IMR-90 (cell line): ENCODE measurements around the gene PRR12. TPM values are rescaled to one million over a fixed set of nuclear protein-coding genes. Genes with fewer than 3 reads are reported as not detected.

Experiments
- ATAC-seq: fragments of 200-7000 bp; cut with Tn5 transposase; 2 replicates; pipeline ENCODE4 v1.9.1; 2020; ENCODE audit warnings: low read depth, mild to moderate bottlenecking, moderate library complexity
- BruUV-seq: library from RNA; stranded (reverse); fragments of 400-500 nt; replicated peaks from 2 replicates; lab custom pipeline; 2021; lab: Mats Ljungman, UMichigan
- CTCF ChIA-PET: fragments of 300-600 bp; formaldehyde crosslinking; extraction: SDS; loops from one replicate; lab custom pipeline; 2021; ENCODE audit warnings: antibody characterized with exemption; lab: Yijun Ruan, JAX
- POLR2A ChIA-PET: fragments of 300-600 bp; sonication (Branson Sonifier 250); formaldehyde crosslinking; loops from one replicate; lab custom pipeline; 2022; ENCODE audit warnings: antibody characterized with exemption; ENCODE audit not compliant: unreplicated experiment; lab: Charles Lee
- DNase-seq: peaks from one replicate; pipeline ENCODE4 v3.0.0; 2013
- H2AFZ ChIP-seq: replicated peaks from 2 replicates; pipeline ENCODE3; 2013; ENCODE audit warnings: low read length, mild to moderate bottlenecking; ENCODE audit not compliant: poor library complexity
- H2AK5ac ChIP-seq: 2 replicates; pipeline ENCODE4 v1.6.1; 2013; ENCODE audit warnings: low read depth, low read length, inconsistent platforms
- H2AK9ac ChIP-seq: replicated peaks from 2 replicates; pipeline ENCODE3; 2013; ENCODE audit warnings: mild to moderate bottlenecking, low read depth, low read length, moderate library complexity; ENCODE audit not compliant: poor library complexity
- H2BK120ac ChIP-seq: 2 replicates; pipeline ENCODE4 v1.6.1; 2013; ENCODE audit warnings: low read depth, low read length, inconsistent platforms
- H2BK15ac ChIP-seq: 3 replicates; pipeline ENCODE4 v1.6.1; 2013; ENCODE audit warnings: low read depth, low read length, inconsistent platforms
- H2BK20ac ChIP-seq: 2 replicates; pipeline ENCODE4 v1.6.1; 2013; ENCODE audit warnings: low read depth, mild to moderate bottlenecking, inconsistent platforms, low read length, moderate library complexity
- H2BK5ac ChIP-seq: 2 replicates; pipeline ENCODE4 v1.6.1; 2013; ENCODE audit warnings: mild to moderate bottlenecking, low read depth, low read length, inconsistent platforms; ENCODE audit not compliant: poor library complexity, severe bottlenecking
- H3K14ac ChIP-seq: replicated peaks from 2 replicates; pipeline ENCODE4 v1.6.1; 2013; ENCODE audit warnings: low read depth, low read length, inconsistent platforms
- H3K18ac ChIP-seq: 2 replicates; pipeline ENCODE4 v1.6.1; 2013; ENCODE audit warnings: low read depth, low read length, control low read depth
- H3K23ac ChIP-seq: 2 replicates; pipeline ENCODE4 v1.6.1; 2013; ENCODE audit warnings: low read depth, low read length, inconsistent platforms
- H3K27ac ChIP-seq: 2 replicates; pipeline ENCODE4 v1.5.1; 2013; ENCODE audit warnings: mild to moderate bottlenecking, control low read depth, low read length; ENCODE audit not compliant: insufficient read depth
- H3K27me3 ChIP-seq: 2 replicates; pipeline ENCODE4 v1.6.1; 2013; ENCODE audit warnings: low read length; ENCODE audit not compliant: control insufficient read depth, insufficient read depth
- H3K36me3 ChIP-seq: 2 replicates; pipeline ENCODE4 v1.6.1; 2013; ENCODE audit warnings: low read length, mixed read lengths; ENCODE audit not compliant: control insufficient read depth, insufficient read depth
- H3K4ac ChIP-seq: 2 replicates; pipeline ENCODE4 v1.6.1; 2013; ENCODE audit warnings: low read depth, low read length, inconsistent platforms
- H3K4me1 ChIP-seq: 2 replicates; pipeline ENCODE4 v1.6.1; 2013; ENCODE audit warnings: low read length, mixed read lengths; ENCODE audit not compliant: control insufficient read depth, insufficient read depth
- H3K4me2 ChIP-seq: 2 replicates; pipeline ENCODE4 v1.6.1; 2013; ENCODE audit warnings: low read depth, mild to moderate bottlenecking, control low read depth, low read length, moderate library complexity
- H3K4me3 ChIP-seq: 2 replicates; pipeline ENCODE4 v1.5.1; 2013; ENCODE audit warnings: low read depth, mild to moderate bottlenecking, control low read depth, low read length, moderate library complexity; ENCODE audit not compliant: insufficient read depth
- H3K56ac ChIP-seq: 2 replicates; pipeline ENCODE4 v1.6.1; 2013; ENCODE audit warnings: low read length, inconsistent platforms; ENCODE audit not compliant: insufficient read depth; ENCODE audit errors: extremely low read depth
- H3K79me1 ChIP-seq, 2 experiments: 2 replicates each; pipeline ENCODE4 v1.6.1; 2013; ENCODE audit warnings: low read length in 2 of 2, inconsistent platforms in 1 of 2, low read depth in 1 of 2
- H3K9ac ChIP-seq: 2 replicates; pipeline ENCODE4 v1.6.1; 2013; ENCODE audit warnings: low read depth, low read length, control low read depth
- H3K9me1 ChIP-seq: 2 replicates; pipeline ENCODE4 v1.6.1; 2013; ENCODE audit warnings: low read length, inconsistent platforms; ENCODE audit not compliant: insufficient read depth
- H3K9me3 ChIP-seq: 2 replicates; pipeline ENCODE4 v1.6.1; 2013; ENCODE audit warnings: low read length; ENCODE audit not compliant: control insufficient read depth, insufficient read depth
- H4K20me1 ChIP-seq: 2 replicates; pipeline ENCODE4 v1.6.1; 2013; ENCODE audit warnings: low read length, inconsistent platforms; ENCODE audit not compliant: insufficient read depth
- H4K5ac ChIP-seq: 2 replicates; pipeline ENCODE4 v1.6.1; 2013; ENCODE audit warnings: mild to moderate bottlenecking, low read depth, low read length, control low read depth
- H4K8ac ChIP-seq, 2 experiments: 2 replicates each; pipeline ENCODE4 v1.6.1; 2013; ENCODE audit warnings: low read depth in 2 of 2, low read length in 2 of 2, control low read depth in 1 of 2, inconsistent platforms in 1 of 2
- H4K91ac ChIP-seq: 2 replicates; pipeline ENCODE4 v1.6.1; 2013; ENCODE audit warnings: low read depth, low read length, inconsistent platforms; ENCODE audit not compliant: insufficient read depth
- BHLHE40 ChIP-seq: fragments of 150-350 bp; IDR thresholded peaks from 2 replicates; pipeline ENCODE4 v1.6.1; 2016; ENCODE audit warnings: mild to moderate bottlenecking, low read depth, low read length
- CEBPB ChIP-seq: IDR thresholded peaks from 2 replicates; pipeline ENCODE4 v1.6.1; 2012; ENCODE audit warnings: low read depth, low read length, improper control_type of control experiment
- CHD1 ChIP-seq: IDR thresholded peaks from 2 replicates; pipeline ENCODE4 v1.6.1; 2012; ENCODE audit warnings: low read depth, low read length, improper control_type of control experiment
- CTCF ChIP-seq: conservative IDR thresholded peaks from 2 replicates; pipeline ENCODE4 v1.5.1; 2012; ENCODE audit warnings: mild to moderate bottlenecking, low read depth, low read length, improper control_type of control experiment
- FOS ChIP-seq: fragments of 150-350 bp; IDR thresholded peaks from 2 replicates; pipeline ENCODE4 v1.6.1; 2016; ENCODE audit warnings: low read depth, low read length
- MAFK ChIP-seq: IDR thresholded peaks from 2 replicates; pipeline ENCODE4 v1.6.1; 2012; ENCODE audit warnings: low read depth, low read length, improper control_type of control experiment
- MAZ ChIP-seq: IDR thresholded peaks from 2 replicates; pipeline ENCODE4 v1.6.1; 2012; ENCODE audit warnings: low read depth, mild to moderate bottlenecking, low read length, improper control_type of control experiment, moderate library complexity, borderline replicate concordance
- MXI1 ChIP-seq: IDR thresholded peaks from 2 replicates; pipeline ENCODE4 v1.6.1; 2012; ENCODE audit warnings: low read depth, mild to moderate bottlenecking, low read length, moderate library complexity, borderline replicate concordance
- NFE2L2 ChIP-seq: fragments of 150-350 bp; IDR thresholded peaks from 2 replicates; pipeline ENCODE4 v1.6.1; 2016; ENCODE audit warnings: low read depth, mild to moderate bottlenecking, low read length
- POLR2A ChIP-seq: IDR thresholded peaks from 2 replicates; pipeline ENCODE4 v1.6.1; 2012; ENCODE audit warnings: mild to moderate bottlenecking, low read depth, low read length
- RAD21 ChIP-seq: IDR thresholded peaks from 2 replicates; pipeline ENCODE4 v1.6.1; 2012; ENCODE audit warnings: low read length, improper control_type of control experiment
- RCOR1 ChIP-seq: IDR thresholded peaks from 2 replicates; pipeline ENCODE4 v1.6.1; 2012; ENCODE audit warnings: mild to moderate bottlenecking, low read length, improper control_type of control experiment; ENCODE audit not compliant: insufficient replicate concordance
- RFX5 ChIP-seq: IDR thresholded peaks from 2 replicates; pipeline ENCODE4 v1.8.0; 2012; ENCODE audit warnings: low read depth, mild to moderate bottlenecking, low read length, moderate library complexity
- SMC3 ChIP-seq: fragments of 150-350 bp; IDR thresholded peaks from 2 replicates; pipeline ENCODE4 v1.6.1; 2016; ENCODE audit warnings: low read depth, mild to moderate bottlenecking, antibody characterized with exemption, low read length, moderate library complexity
- USF2 ChIP-seq: fragments of 150-350 bp; IDR thresholded peaks from 2 replicates; pipeline ENCODE4 v1.6.1; 2017; ENCODE audit warnings: mild to moderate bottlenecking, antibody characterized with exemption, low read length, low read depth
- WGBS, 2 experiments: methylation state at CpG; one replicate each; pipeline versions ENCODE4 v1.1.5 to v1.1.7; 2013; ENCODE audit warnings: missing lambda C conversion rate in 2 of 2; ENCODE audit not compliant: insufficient read length in 1 of 2; ENCODE audit errors: extremely low coverage in 2 of 2; 5-methylcytosine and 5-hydroxymethylcytosine counted together
- dilution Hi-C: fragments of 300-500 bp; cut with HindIII; formaldehyde crosslinking; loops from one replicate; pipeline ENCODE4 v1.14.3; 2018; ENCODE audit warnings: low sequenced_read_pairs; ENCODE audit not compliant: unreplicated experiment
- in situ Hi-C: fragments of 300-500 bp; cut with MboI; formaldehyde crosslinking; loops from 3 replicates; pipeline ENCODE4 v1.14.3; 2019; ENCODE audit warnings: low sequenced_read_pairs, inconsistent platforms, mixed read lengths
- intact Hi-C: fragments of 100-400 bp; cut with micrococcal nuclease; formaldehyde crosslinking; loops from 2 replicates; pipeline ENCODE4 v1.10.0; 2022
- polyA plus RNA-seq, 3 experiments: library from polyadenylated mRNA; depleted of rRNA; stranded (reverse); fragments of >200 nt; gene quantifications; 2 replicates each; pipeline ENCODE4 v1.2.3, GENCODE V29; 2012; ENCODE audit warnings: low replicate concordance in 1 of 3
- total RNA-seq: library from RNA; depleted of rRNA; stranded (reverse); fragments of >200 nt; gene quantifications from 2 replicates; pipeline ENCODE4 v1.2.3, GENCODE V29; 2012

PRR12 gene
- total and polyA plus RNA-seq, 2 of the 4 experiments (the other 2 are of a cell fraction) = 0.36 to 4.1 TPM

- Histone ChIP-seq H3K27ac (no peak overlapping the region), H3K4me3 (no peak overlapping the region), H2AK5ac (no peak overlapping the region), H3K79me1 (peaks cover 21 to 51% of the 10 kb centered on the region in 2 experiments), H3K18ac (no peak overlapping the region), H3K9ac (no peak overlapping the region), H2AK9ac (no peak overlapping the region), H3K9me3 (no peaks in the 10 kb centered on the region), H2BK5ac (no peak overlapping the region), H4K8ac (no peak overlapping the region), H4K91ac (no peak overlapping the region), H3K4me2 (no peak overlapping the region), H4K5ac (no peak overlapping the region), H3K36me3 (peaks cover 76% of the 10 kb centered on the region), H2BK20ac (no peak overlapping the region), H2AFZ (no peak overlapping the region), H3K4ac (no peak overlapping the region), H2BK15ac (no peak overlapping the region), H3K23ac (no peak overlapping the region), H3K27me3 (no peaks in the 10 kb centered on the region), H3K14ac (no peak overlapping the region), H3K4me1 (no peaks in the 10 kb centered on the region), H3K9me1 (no peaks in the 10 kb centered on the region), H2BK120ac (no peak overlapping the region), H3K56ac (no peak overlapping the region), H4K20me1 (peaks cover 31% of the 10 kb centered on the region)
- dilution Hi-C loops (no loop called here), intact Hi-C loops (no loop called here), in situ Hi-C loops (no loop called here)
- 96% methylated on average over 26 of the region's 58 CpGs; no CpG with 5 or more reads in 1 of the 2 experiments for WGBS, 2 experiments
- ChIA-PET POLR2A (no interaction called here), CTCF (no interaction called here)
- no peak for ATAC-seq
- no peak for DNase-seq
- BruUV-seq = no TSS peak
- TF ChIP-seq POLR2A = no peak
- TF ChIP-seq FOS = no peak
- no peak for TF ChIP-seq MAZ
- TF ChIP-seq RAD21 = no peak
- no peak for TF ChIP-seq MXI1
- no peak for TF ChIP-seq SMC3
- no peak for TF ChIP-seq RFX5
- TF ChIP-seq BHLHE40 = no peak
- TF ChIP-seq CHD1 = no peak
- no peak for TF ChIP-seq CTCF
- no peak for TF ChIP-seq RCOR1
- TF ChIP-seq USF2 = no peak
- TF ChIP-seq CEBPB = no peak
- no peak for TF ChIP-seq NFE2L2
- TF ChIP-seq MAFK = no peak
Observed at GRCh38 chr19:49652551-49653465, 61.8 kb downstream of the PRR12 start.
